HG03175 (cell line): ENCODE data around the gene AGTR1.

Source experiments
- ATAC-seq: cut with Tn5 transposase; IDR thresholded peaks from one replicate; pipeline ENCODE4 v1.9.1; 2021; ENCODE audit warnings: mild to moderate bottlenecking, moderate library complexity; ENCODE audit not compliant: unreplicated experiment

AGTR1 gene

GRCh38 chr3:148697306-148698189, at the start of gene AGTR1:
Gene AGTR1 (plus strand): TSS chr3:148697903. CDS start chr3:148741036, 43,133 bp downstream.
- ATAC-seq: no peak

- ATAC-seq: no peak
These were observed 48.9 kb upstream of the AGTR1 start for GRCh38 chr3:148648685-148649352.

GRCh38 chr3:148651549-148651948, 46.2 kb upstream of the AGTR1 start:
- ATAC-seq: no peak

GRCh38 chr3:148654433-148654832, 43.3 kb upstream of the AGTR1 start:
- no peak for ATAC-seq

GRCh38 chr3:148657470-148657869, 40.2 kb upstream of the AGTR1 start:
- ATAC-seq: no peak

- ATAC-seq: no peak
These were observed 38.2 kb upstream of the AGTR1 start for GRCh38 chr3:148659512-148659911.

- ATAC-seq: no peak
These were observed 17.4 kb upstream of the AGTR1 start for GRCh38 chr3:148680289-148680688.

- no peak for ATAC-seq
These were observed 16.6 kb upstream of the AGTR1 start for GRCh38 chr3:148681080-148681479.

GRCh38 chr3:148682997-148683396, 14.7 kb upstream of the AGTR1 start:
- ATAC-seq: no peak

- ATAC-seq: no peak
These were observed 3.6 kb upstream of the AGTR1 start for GRCh38 chr3:148694116-148694515.

- no peak for ATAC-seq
These were observed 597 bp downstream of the AGTR1 start for GRCh38 chr3:148698190-148698810.

GRCh38 chr3:148705314-148705713, 7.6 kb downstream of the AGTR1 start:
- ATAC-seq: no peak

GRCh38 chr3:148707601-148708380, 10.1 kb downstream of the AGTR1 start:
- ATAC-seq: no peak

- ATAC-seq: no peak
These were observed 10.7 kb downstream of the AGTR1 start for GRCh38 chr3:148708409-148708808.

- ATAC-seq: no peak
These were observed 12.0 kb downstream of the AGTR1 start for GRCh38 chr3:148709560-148710253.

- no peak for ATAC-seq
These were observed 13.0 kb downstream of the AGTR1 start for GRCh38 chr3:148710665-148711064.

- no peak for ATAC-seq
These were observed 14.4 kb downstream of the AGTR1 start for GRCh38 chr3:148711981-148712666.

GRCh38 chr3:148714521-148714920, 16.8 kb downstream of the AGTR1 start:
- ATAC-seq: no peak

- no peak for ATAC-seq
These were observed 19.0 kb downstream of the AGTR1 start for GRCh38 chr3:148716657-148717056.
